ENCODE measurements around the gene CCL25. TPM values are rescaled to one million over a fixed set of nuclear protein-coding genes. Genes with fewer than 3 reads are reported as not detected.
A peak's percentile ranks its signal among the peaks of the same experiment; 100 is the strongest.

Gene CCL25
- polyA plus RNA-seq, 2 donors: 0.14 TPM; not detected in 1

GRCh38 chr19:8041531-8041931 lies 11.0 kb upstream of the CCL25 start:
- Histone ChIP-seq H3K27me3 (ENCODE audit: control insufficient read depth in 1 of 2, insufficient read depth in 2 of 2, low read length in 2 of 2) (no peaks in the 10 kb centered on the region), H3K36me3 (ENCODE audit: control insufficient read depth in 2 of 2, insufficient read depth in 2 of 2, low read length in 1 of 2) (no peaks in the 10 kb centered on the region)
- WGBS, 2 donors: 53 to 56% methylated on average over 7 of the region's 7 CpGs

GRCh38 chr19:8042900-8043299 lies 9.7 kb upstream of the CCL25 start:
- H3K4me1 ChIP-seq (ENCODE audit: control insufficient read depth in 2 of 2, insufficient read depth in 2 of 2, low read length in 1 of 2): peaks cover 0 to 3% of the 10 kb centered on the region in 2 donors
- 90% methylated on average over 9 of the region's 9 CpGs for WGBS, 2 donors
- no peaks in the 10 kb centered on the region for H3K9me3 ChIP-seq (ENCODE audit: control insufficient read depth in 2 of 2, insufficient read depth in 1 of 2, low read depth in 1 of 2, low read length in 1 of 2)
- H3K36me3 ChIP-seq (ENCODE audit: control insufficient read depth in 2 of 2, insufficient read depth in 2 of 2, low read length in 1 of 2): no peaks in the 10 kb centered on the region
- no peak overlapping the region for H3K27ac ChIP-seq (ENCODE audit: low read depth in 2 of 2, low read length in 1 of 2)
- no peak overlapping the region for H3K4me3 ChIP-seq (ENCODE audit: low read depth in 1 of 2, low read length in 2 of 2)
- H3K27me3 ChIP-seq (ENCODE audit: control insufficient read depth in 1 of 2, insufficient read depth in 2 of 2, low read length in 2 of 2): no peaks in the 10 kb centered on the region

More at GRCh38 chr19:8041531-8041931, 11.0 kb upstream of the CCL25 start:
- H3K4me3 ChIP-seq (ENCODE audit: low read depth in 1 of 2, low read length in 2 of 2): no peak overlapping the region
- no peak overlapping the region for H3K27ac ChIP-seq (ENCODE audit: low read depth in 2 of 2, low read length in 1 of 2)
- H3K9me3 ChIP-seq (ENCODE audit: control insufficient read depth in 2 of 2, insufficient read depth in 1 of 2, low read depth in 1 of 2, low read length in 1 of 2): no peaks in the 10 kb centered on the region
- peaks cover 0 to 3% of the 10 kb centered on the region in 2 donors for H3K4me1 ChIP-seq (ENCODE audit: control insufficient read depth in 2 of 2, insufficient read depth in 2 of 2, low read length in 1 of 2)

GRCh38 chr19:8044018-8044417 lies 8.5 kb upstream of the CCL25 start:
- 78 to 82% methylated on average over 10 of the region's 10 CpGs for WGBS, 2 donors
- Histone ChIP-seq H3K27ac (ENCODE audit: low read depth in 2 of 2, low read length in 1 of 2) (no peak overlapping the region), H3K27me3 (ENCODE audit: control insufficient read depth in 1 of 2, insufficient read depth in 2 of 2, low read length in 2 of 2) (no peaks in the 10 kb centered on the region), H3K9me3 (ENCODE audit: control insufficient read depth in 2 of 2, insufficient read depth in 1 of 2, low read depth in 1 of 2, low read length in 1 of 2) (no peaks in the 10 kb centered on the region), H3K4me3 (ENCODE audit: low read depth in 1 of 2, low read length in 2 of 2) (no peak overlapping the region), H3K4me1 (ENCODE audit: control insufficient read depth in 2 of 2, insufficient read depth in 2 of 2, low read length in 1 of 2) (peaks cover 0 to 3% of the 10 kb centered on the region in 2 donors), H3K36me3 (ENCODE audit: control insufficient read depth in 2 of 2, insufficient read depth in 2 of 2, low read length in 1 of 2) (no peaks in the 10 kb centered on the region)

GRCh38 chr19:8045872-8046568 lies 6.5 kb upstream of the CCL25 start:
- 64 to 72% methylated on average over 10 of the region's 10 CpGs for WGBS, 2 donors
- Histone ChIP-seq H3K9me3 (ENCODE audit: control insufficient read depth in 2 of 2, insufficient read depth in 1 of 2, low read depth in 1 of 2, low read length in 1 of 2) (peaks cover 0 to 7% of the 10 kb centered on the region in 2 donors), H3K36me3 (ENCODE audit: control insufficient read depth in 2 of 2, insufficient read depth in 2 of 2, low read length in 1 of 2) (no peaks in the 10 kb centered on the region), H3K4me3 (ENCODE audit: low read depth in 1 of 2, low read length in 2 of 2) (no peak overlapping the region), H3K27me3 (ENCODE audit: control insufficient read depth in 1 of 2, insufficient read depth in 2 of 2, low read length in 2 of 2) (no peaks in the 10 kb centered on the region), H3K4me1 (ENCODE audit: control insufficient read depth in 2 of 2, insufficient read depth in 2 of 2, low read length in 1 of 2) (peaks cover 3 to 7% of the 10 kb centered on the region in 2 donors), H3K27ac (ENCODE audit: low read depth in 2 of 2, low read length in 1 of 2) (no peak overlapping the region)

GRCh38 chr19:8046569-8047165 lies 5.9 kb upstream of the CCL25 start:
- Histone ChIP-seq H3K36me3 (ENCODE audit: control insufficient read depth in 2 of 2, insufficient read depth in 2 of 2, low read length in 1 of 2) (no peaks in the 10 kb centered on the region), H3K9me3 (ENCODE audit: control insufficient read depth in 2 of 2, insufficient read depth in 1 of 2, low read depth in 1 of 2, low read length in 1 of 2) (peaks cover 0 to 7% of the 10 kb centered on the region in 2 donors), H3K4me3 (ENCODE audit: low read depth in 1 of 2, low read length in 2 of 2) (no peak overlapping the region), H3K4me1 (ENCODE audit: control insufficient read depth in 2 of 2, insufficient read depth in 2 of 2, low read length in 1 of 2) (peaks cover 3 to 7% of the 10 kb centered on the region in 2 donors), H3K27ac (ENCODE audit: low read depth in 2 of 2, low read length in 1 of 2) (no peak overlapping the region), H3K27me3 (ENCODE audit: control insufficient read depth in 1 of 2, insufficient read depth in 2 of 2, low read length in 2 of 2) (no peaks in the 10 kb centered on the region)
- WGBS, 2 donors: 56 to 58% methylated on average over 3 of the region's 3 CpGs

GRCh38 chr19:8050274-8051096 lies 2.1 kb upstream of the CCL25 start:
- H3K27me3 ChIP-seq (ENCODE audit: control insufficient read depth in 1 of 2, insufficient read depth in 2 of 2, low read length in 2 of 2): no peaks in the 10 kb centered on the region
- H3K4me3 ChIP-seq (ENCODE audit: low read depth in 1 of 2, low read length in 2 of 2): peak overlapping the region in 1 of 2 donors; percentile 13
- H3K36me3 ChIP-seq (ENCODE audit: control insufficient read depth in 2 of 2, insufficient read depth in 2 of 2, low read length in 1 of 2): no peaks in the 10 kb centered on the region
- H3K4me1 ChIP-seq (ENCODE audit: control insufficient read depth in 2 of 2, insufficient read depth in 2 of 2, low read length in 1 of 2): peaks cover 3 to 7% of the 10 kb centered on the region in 2 donors
- H3K9me3 ChIP-seq (ENCODE audit: control insufficient read depth in 2 of 2, insufficient read depth in 1 of 2, low read depth in 1 of 2, low read length in 1 of 2): peaks cover 0 to 7% of the 10 kb centered on the region in 2 donors
- WGBS, 2 donors: 9 to 12% methylated on average over 36 to 49 of the region's 49 CpGs
- no peak overlapping the region for H3K27ac ChIP-seq (ENCODE audit: low read depth in 2 of 2, low read length in 1 of 2)

- Histone ChIP-seq H3K4me1 (ENCODE audit: control insufficient read depth in 2 of 2, insufficient read depth in 2 of 2, low read length in 1 of 2) (peaks cover 0 to 7% of the 10 kb centered on the region in 2 donors), H3K36me3 (ENCODE audit: control insufficient read depth in 2 of 2, insufficient read depth in 2 of 2, low read length in 1 of 2) (no peaks in the 10 kb centered on the region), H3K9me3 (ENCODE audit: control insufficient read depth in 2 of 2, insufficient read depth in 1 of 2, low read depth in 1 of 2, low read length in 1 of 2) (peaks cover 0 to 7% of the 10 kb centered on the region in 2 donors), H3K4me3 (ENCODE audit: low read depth in 1 of 2, low read length in 2 of 2) (no peak overlapping the region), H3K27ac (ENCODE audit: low read depth in 2 of 2, low read length in 1 of 2) (no peak overlapping the region), H3K27me3 (ENCODE audit: control insufficient read depth in 1 of 2, insufficient read depth in 2 of 2, low read length in 2 of 2) (no peaks in the 10 kb centered on the region)
- 54 to 56% methylated on average over 9 of the region's 9 CpGs for WGBS, 2 donors
Measured at GRCh38 chr19:8054169-8054568, 1.6 kb downstream of the CCL25 start.

- Histone ChIP-seq H3K9me3 (ENCODE audit: control insufficient read depth in 2 of 2, insufficient read depth in 1 of 2, low read depth in 1 of 2, low read length in 1 of 2) (no peaks in the 10 kb centered on the region), H3K27me3 (ENCODE audit: control insufficient read depth in 1 of 2, insufficient read depth in 2 of 2, low read length in 2 of 2) (no peaks in the 10 kb centered on the region), H3K27ac (ENCODE audit: low read depth in 2 of 2, low read length in 1 of 2) (no peak overlapping the region), H3K4me1 (ENCODE audit: control insufficient read depth in 2 of 2, insufficient read depth in 2 of 2, low read length in 1 of 2) (no peaks in the 10 kb centered on the region), H3K4me3 (ENCODE audit: low read depth in 1 of 2, low read length in 2 of 2) (no peak overlapping the region), H3K36me3 (ENCODE audit: control insufficient read depth in 2 of 2, insufficient read depth in 2 of 2, low read length in 1 of 2) (no peaks in the 10 kb centered on the region)
- WGBS, 2 donors: 88 to 91% methylated on average over 4 of the region's 4 CpGs
Measured at GRCh38 chr19:8056533-8056932, 4.0 kb downstream of the CCL25 start.

- H3K9me3 ChIP-seq (ENCODE audit: control insufficient read depth in 2 of 2, insufficient read depth in 1 of 2, low read depth in 1 of 2, low read length in 1 of 2): no peaks in the 10 kb centered on the region
- no peak overlapping the region for H3K27ac ChIP-seq (ENCODE audit: low read depth in 2 of 2, low read length in 1 of 2)
- H3K4me3 ChIP-seq (ENCODE audit: low read depth in 1 of 2, low read length in 2 of 2): no peak overlapping the region
- no peaks in the 10 kb centered on the region for H3K36me3 ChIP-seq (ENCODE audit: control insufficient read depth in 2 of 2, insufficient read depth in 2 of 2, low read length in 1 of 2)
- no peaks in the 10 kb centered on the region for H3K4me1 ChIP-seq (ENCODE audit: control insufficient read depth in 2 of 2, insufficient read depth in 2 of 2, low read length in 1 of 2)
- WGBS, 2 donors: 75 to 82% methylated on average over 7 of the region's 7 CpGs
- H3K27me3 ChIP-seq (ENCODE audit: control insufficient read depth in 1 of 2, insufficient read depth in 2 of 2, low read length in 2 of 2): no peaks in the 10 kb centered on the region
Measured at GRCh38 chr19:8057545-8058270, 5.1 kb downstream of the CCL25 start.
